Caco-2 (cell line): ENCODE data around the gene ERGIC1. TPM values are rescaled to one million over a fixed set of nuclear protein-coding genes. Genes with fewer than 3 reads are reported as not detected.

Experiments
- Bru-seq: library from RNA; stranded (reverse); fragments of 400-500 nt; gene quantifications from one replicate; lab custom pipeline; 2021; lab: Mats Ljungman, UMichigan
- BruChase-seq, 2 experiments: library from RNA; stranded (reverse); fragments of 400-500 nt; gene quantifications; one replicate each; lab custom pipeline; 2021; lab: Mats Ljungman, UMichigan
- BruUV-seq: library from RNA; stranded (reverse); fragments of 400-500 nt; replicated peaks from 2 replicates; lab custom pipeline; 2021; lab: Mats Ljungman, UMichigan
- CTCF ChIA-PET: fragments of 300-600 bp; sonication (Branson Sonifier 250); formaldehyde crosslinking; loops from one replicate; lab custom pipeline; 2022; ENCODE audit warnings: antibody characterized with exemption; lab: Charles Lee
- POLR2A ChIA-PET: fragments of 300-600 bp; sonication (Branson Sonifier 250); formaldehyde crosslinking; loops from one replicate; lab custom pipeline; 2022; ENCODE audit warnings: antibody characterized with exemption; lab: Charles Lee
- DNase-seq, 2 experiments: peaks; one replicate each; pipeline versions ENCODE4 v3.0.0 to v3.0.0-alpha.2; 2020 to 2022
- H3K27me3 ChIP-seq: replicated peaks from 2 replicates; pipeline ENCODE4 v1.6.0; 2011; ENCODE audit warnings: low read length; ENCODE audit not compliant: control insufficient read depth, insufficient read depth
- H3K36me3 ChIP-seq: 2 replicates; pipeline ENCODE4 v1.5.1; 2011; ENCODE audit warnings: low read length; ENCODE audit not compliant: control insufficient read depth, insufficient read depth
- H3K4me1 ChIP-seq: fragments of 250-450 bp; sonication (Bioruptor Pico); 2 replicates; pipeline ENCODE4 v1.5.1; 2020; ENCODE audit warnings: mild to moderate bottlenecking
- H3K4me3 ChIP-seq: 2 replicates; pipeline ENCODE4 v1.5.1; 2011; ENCODE audit warnings: low read depth, mild to moderate bottlenecking, control low read depth, low read length
- H3K9me3 ChIP-seq: fragments of 250-450 bp; sonication (Bioruptor Pico); 2 replicates; pipeline ENCODE4 v1.5.1; 2020; ENCODE audit warnings: mild to moderate bottlenecking, moderate library complexity
- H3K27ac Mint-ChIP-seq: one replicate; pipeline ENCODE4 v1.8.0; 2022; ENCODE audit warnings: mixed read lengths; ENCODE audit not compliant: unreplicated experiment
- H3K27me3 Mint-ChIP-seq: one replicate; pipeline ENCODE4 v1.8.0; 2022; ENCODE audit warnings: mixed read lengths; ENCODE audit not compliant: insufficient read depth, unreplicated experiment
- H3K36me3 Mint-ChIP-seq: one replicate; pipeline ENCODE4 v1.8.0; 2022; ENCODE audit warnings: mild to moderate bottlenecking, mixed read lengths; ENCODE audit not compliant: insufficient read depth, unreplicated experiment
- H3K4me1 Mint-ChIP-seq: one replicate; pipeline ENCODE4 v1.8.0; 2022; ENCODE audit warnings: low read depth, mixed read lengths; ENCODE audit not compliant: unreplicated experiment
- H3K4me3 Mint-ChIP-seq: one replicate; pipeline ENCODE4 v1.8.0; 2022; ENCODE audit warnings: mild to moderate bottlenecking, moderate library complexity, mixed read lengths; ENCODE audit not compliant: unreplicated experiment
- H3K9me3 Mint-ChIP-seq: one replicate; pipeline ENCODE4 v1.8.0; 2022; ENCODE audit warnings: mixed read lengths; ENCODE audit not compliant: unreplicated experiment
- intact Hi-C: fragments of 100-400 bp; cut with micrococcal nuclease; formaldehyde crosslinking; loops from one replicate; pipeline ENCODE4 v1.10.0; 2022; ENCODE audit not compliant: unreplicated experiment
- long read RNA-seq: library from polyadenylated mRNA; stranded (forward); transcript quantifications from one replicate; pipeline ENCODE4 v2.0.0, GENCODE V29; 2022
- total RNA-seq: library from RNA; stranded (reverse); gene quantifications from 2 replicates; pipeline ENCODE4 v1.2.3, GENCODE V29; 2022
- TF ChIP-seq, protein P1 (sequence below), 2 experiments: fragments of 200-600 bp in 1 of 2; IDR thresholded peaks; 1 replicate in 1 of 2; 2 replicates in 1 of 2; pipeline versions ENCODE4 v1.5.1 to v1.8.0; 2011 to 2022; ENCODE audit warnings: antibody characterized with exemption in 1 of 2, control low read depth in 1 of 2, inconsistent platforms in 1 of 2, low read depth in 1 of 2, low read length in 1 of 2, mild to moderate bottlenecking in 1 of 2, moderate library complexity in 1 of 2; ENCODE audit not compliant: insufficient read depth in 1 of 2, severe bottlenecking in 1 of 2, unreplicated experiment in 1 of 2

Gene ERGIC1
- total RNA-seq = 152 and 161 TPM in 2 replicates
- Bru-seq, nascent RNA = percentile 78 among the genes with signal in this experiment
- percentile 75 among the genes with signal in this experiment for BruChase-seq, experiment 1, labeled RNA remaining after a 2-hour chase
- BruChase-seq, experiment 2, labeled RNA remaining after a 6-hour chase = percentile 80 among the genes with signal in this experiment
- long read RNA-seq, transcript ERGIC1-202 (10 exons, 2,881 nt) = major isoform, 53 of 99 reads
- long read RNA-seq, partial matches to known transcripts = 13 of 99 reads
- long read RNA-seq, other reads (novel, unspliced or antisense) = 32 of 99 reads

DNA sequence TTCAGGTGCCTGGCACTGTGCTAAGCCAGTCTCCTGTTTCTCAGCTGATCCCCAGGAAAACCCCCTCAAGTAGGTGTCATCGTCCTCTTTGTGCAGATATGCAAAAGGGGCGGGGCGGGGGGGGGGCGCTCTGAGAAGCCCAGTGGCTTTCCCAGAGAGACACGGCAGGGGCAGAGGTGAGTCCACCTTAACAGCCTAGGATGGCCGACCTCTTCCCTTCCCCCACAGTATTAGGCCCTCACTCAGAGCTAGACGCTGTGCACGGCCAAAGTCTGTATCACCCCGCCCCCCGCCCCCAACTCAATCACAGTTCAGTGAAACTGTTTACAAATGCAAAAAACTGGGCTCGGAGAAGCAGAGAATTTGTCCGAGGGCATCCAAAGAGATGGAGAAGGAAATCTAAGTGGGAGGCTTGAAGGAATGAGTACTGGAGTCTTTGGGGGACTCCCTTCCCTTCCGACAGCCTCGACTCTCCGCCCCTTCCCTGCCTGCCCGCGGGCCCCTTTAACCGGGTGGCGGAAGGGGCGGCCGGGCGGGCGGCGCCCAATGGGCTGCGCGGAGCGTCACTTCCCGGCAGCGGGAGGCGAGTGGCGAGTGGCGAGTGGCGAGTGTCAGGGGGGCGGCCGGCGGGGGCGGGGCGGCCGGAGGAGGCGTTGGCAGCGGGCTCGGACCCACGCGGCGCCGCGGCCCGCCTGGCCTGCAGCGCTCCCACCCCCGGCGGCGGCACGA lies at the start of gene ERGIC1:
Gene ERGIC1 (plus strand): TSS at position 566 of the 729 bp plus-strand sequence. CDS start 163 bp downstream, at position 729.
- H3K4me1 Mint-ChIP-seq = peaks cover 21% of the 10 kb centered on the region
- intact Hi-C loops = loop anchor here (1.0 kb wide), 2 partner anchors 25 to 62 kb away; no protein-coding TSS in a partner anchor
- H3K4me3 ChIP-seq = peak within 1 kb of the TSS; percentile 86
- peak within 1 kb of the TSS; percentile 88 for H3K4me3 Mint-ChIP-seq
- TF ChIP-seq, protein P1, sequence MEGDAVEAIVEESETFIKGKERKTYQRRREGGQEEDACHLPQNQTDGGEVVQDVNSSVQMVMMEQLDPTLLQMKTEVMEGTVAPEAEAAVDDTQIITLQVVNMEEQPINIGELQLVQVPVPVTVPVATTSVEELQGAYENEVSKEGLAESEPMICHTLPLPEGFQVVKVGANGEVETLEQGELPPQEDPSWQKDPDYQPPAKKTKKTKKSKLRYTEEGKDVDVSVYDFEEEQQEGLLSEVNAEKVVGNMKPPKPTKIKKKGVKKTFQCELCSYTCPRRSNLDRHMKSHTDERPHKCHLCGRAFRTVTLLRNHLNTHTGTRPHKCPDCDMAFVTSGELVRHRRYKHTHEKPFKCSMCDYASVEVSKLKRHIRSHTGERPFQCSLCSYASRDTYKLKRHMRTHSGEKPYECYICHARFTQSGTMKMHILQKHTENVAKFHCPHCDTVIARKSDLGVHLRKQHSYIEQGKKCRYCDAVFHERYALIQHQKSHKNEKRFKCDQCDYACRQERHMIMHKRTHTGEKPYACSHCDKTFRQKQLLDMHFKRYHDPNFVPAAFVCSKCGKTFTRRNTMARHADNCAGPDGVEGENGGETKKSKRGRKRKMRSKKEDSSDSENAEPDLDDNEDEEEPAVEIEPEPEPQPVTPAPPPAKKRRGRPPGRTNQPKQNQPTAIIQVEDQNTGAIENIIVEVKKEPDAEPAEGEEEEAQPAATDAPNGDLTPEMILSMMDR (IDR thresholded peaks at IDR 0.05; ENCODE audit: insufficient read depth in 1 of 2, low read depth in 1 of 2, low read length in 1 of 2, severe bottlenecking in 1 of 2, unreplicated experiment in 1 of 2) = no peak
- H3K36me3 ChIP-seq = no peaks in the 10 kb centered on the region
- TSS peak; percentile 96 for BruUV-seq
- H3K27ac Mint-ChIP-seq = peak within 1 kb of the TSS; percentile 88
- no peaks in the 10 kb centered on the region for H3K27me3 Mint-ChIP-seq
- no peaks in the 10 kb centered on the region for H3K9me3 Mint-ChIP-seq
- no peaks in the 10 kb centered on the region for H3K9me3 ChIP-seq
- H3K27me3 ChIP-seq = no peaks in the 10 kb centered on the region
- peak; percentile 88 to 90 for DNase-seq
- peaks cover 25% of the 10 kb centered on the region for H3K4me1 ChIP-seq
- CTCF ChIA-PET = interaction anchor here (1.0 to 1.5 kb wide), 2 partner anchors 62 to 125 kb away, joined by 4 to 9 read pairs; partner anchors contain the start of gene RPL26L1
- POLR2A ChIA-PET = interaction anchor here (0.6 to 2.6 kb wide), 5 partner anchors 25 to 62 kb away, joined by 3 to 13 read pairs (median 5); partner anchors contain the start of gene DUSP1
- peaks cover 8% of the 10 kb centered on the region for H3K36me3 Mint-ChIP-seq

DNA sequence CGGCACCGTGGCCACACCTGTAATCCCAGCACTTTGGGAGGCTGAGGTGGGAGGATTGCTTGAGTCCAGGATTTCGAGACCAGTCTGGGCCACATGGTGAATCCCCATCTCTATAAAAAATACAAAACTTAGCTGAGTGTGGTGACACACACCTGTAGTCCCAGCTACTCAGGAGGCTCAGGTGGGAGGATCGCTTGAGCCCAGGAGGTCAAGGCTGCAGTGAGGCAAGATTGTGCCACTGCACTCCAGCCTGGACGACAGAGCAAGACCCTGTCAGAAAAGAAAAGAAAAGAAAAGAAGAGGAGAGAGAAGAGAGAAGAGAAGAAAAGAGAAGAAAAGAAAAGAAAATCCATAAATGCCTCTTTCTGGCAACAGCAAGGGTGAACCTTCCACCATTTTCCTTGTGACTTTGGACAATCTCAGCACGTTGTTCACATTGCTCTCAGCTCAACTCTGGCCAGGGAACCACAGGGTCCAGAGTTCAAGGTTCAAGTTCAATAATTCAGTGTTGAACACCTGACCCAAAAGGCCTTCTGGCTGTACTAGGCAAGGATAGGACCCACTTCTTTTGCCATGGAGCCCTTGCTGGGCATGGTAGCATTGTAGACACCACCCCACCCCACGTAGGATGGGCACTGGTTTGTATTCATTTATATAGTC lies 48.5 kb upstream of the ERGIC1 start:
- Mint-ChIP-seq H3K4me3 (no peak overlapping the region), H3K9me3 (peaks cover 8% of the 10 kb centered on the region), H3K4me1 (peaks cover 9% of the 10 kb centered on the region), H3K36me3 (no peaks in the 10 kb centered on the region), H3K27me3 (no peaks in the 10 kb centered on the region), H3K27ac (no peak overlapping the region)
- Histone ChIP-seq H3K4me1 (peaks cover 31% of the 10 kb centered on the region), H3K27me3 (no peaks in the 10 kb centered on the region), H3K36me3 (no peaks in the 10 kb centered on the region), H3K4me3 (no peak overlapping the region), H3K9me3 (no peaks in the 10 kb centered on the region)
- ChIA-PET CTCF (no interaction called here), POLR2A (interaction anchor here (0.6 kb wide), 1 partner anchor 73 kb away, joined by 5 read pairs; no protein-coding TSS in a partner anchor)
- TF ChIP-seq, protein P1 (IDR thresholded peaks at IDR 0.05; ENCODE audit: insufficient read depth in 1 of 2, low read depth in 1 of 2, low read length in 1 of 2, severe bottlenecking in 1 of 2, unreplicated experiment in 1 of 2) = no peak
- intact Hi-C loops = no loop called here
- BruUV-seq = no TSS peak
- DNase-seq = no peak
